Measurements from ENCODE around the gene HDAC10.

GRCh38 chr22:50198624-50199017, 52.4 kb downstream of the HDAC10 start:
- TF ChIP-seq, protein P1, sequence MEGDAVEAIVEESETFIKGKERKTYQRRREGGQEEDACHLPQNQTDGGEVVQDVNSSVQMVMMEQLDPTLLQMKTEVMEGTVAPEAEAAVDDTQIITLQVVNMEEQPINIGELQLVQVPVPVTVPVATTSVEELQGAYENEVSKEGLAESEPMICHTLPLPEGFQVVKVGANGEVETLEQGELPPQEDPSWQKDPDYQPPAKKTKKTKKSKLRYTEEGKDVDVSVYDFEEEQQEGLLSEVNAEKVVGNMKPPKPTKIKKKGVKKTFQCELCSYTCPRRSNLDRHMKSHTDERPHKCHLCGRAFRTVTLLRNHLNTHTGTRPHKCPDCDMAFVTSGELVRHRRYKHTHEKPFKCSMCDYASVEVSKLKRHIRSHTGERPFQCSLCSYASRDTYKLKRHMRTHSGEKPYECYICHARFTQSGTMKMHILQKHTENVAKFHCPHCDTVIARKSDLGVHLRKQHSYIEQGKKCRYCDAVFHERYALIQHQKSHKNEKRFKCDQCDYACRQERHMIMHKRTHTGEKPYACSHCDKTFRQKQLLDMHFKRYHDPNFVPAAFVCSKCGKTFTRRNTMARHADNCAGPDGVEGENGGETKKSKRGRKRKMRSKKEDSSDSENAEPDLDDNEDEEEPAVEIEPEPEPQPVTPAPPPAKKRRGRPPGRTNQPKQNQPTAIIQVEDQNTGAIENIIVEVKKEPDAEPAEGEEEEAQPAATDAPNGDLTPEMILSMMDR (IDR thresholded peaks at IDR 0.05; ENCODE audit: low read depth, low read length): no peak
- TF ChIP-seq, protein P2, sequence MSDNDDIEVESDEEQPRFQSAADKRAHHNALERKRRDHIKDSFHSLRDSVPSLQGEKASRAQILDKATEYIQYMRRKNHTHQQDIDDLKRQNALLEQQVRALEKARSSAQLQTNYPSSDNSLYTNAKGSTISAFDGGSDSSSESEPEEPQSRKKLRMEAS (IDR thresholded peaks at IDR 0.05; ENCODE audit: low read depth, low read length): no peak
- TF ChIP-seq POLR2A (IDR thresholded peaks at IDR 0.05; ENCODE audit: extremely low read depth, insufficient read length) (no peak), MYC (IDR thresholded peaks at IDR 0.05; ENCODE audit: low read depth, low read length) (no peak)
